IPS-NIHi7 (cell line): ENCODE results near the gene EGR4.
A peak's percentile ranks its signal among the peaks of the same experiment; 100 is the strongest.

Source experiments
- DNase-seq: peaks from one replicate; pipeline ENCODE4 v3.0.0; 2012; ENCODE audit warnings: mixed read lengths; ENCODE audit errors: extremely low spot score

The EGR4 gene

DNA sequence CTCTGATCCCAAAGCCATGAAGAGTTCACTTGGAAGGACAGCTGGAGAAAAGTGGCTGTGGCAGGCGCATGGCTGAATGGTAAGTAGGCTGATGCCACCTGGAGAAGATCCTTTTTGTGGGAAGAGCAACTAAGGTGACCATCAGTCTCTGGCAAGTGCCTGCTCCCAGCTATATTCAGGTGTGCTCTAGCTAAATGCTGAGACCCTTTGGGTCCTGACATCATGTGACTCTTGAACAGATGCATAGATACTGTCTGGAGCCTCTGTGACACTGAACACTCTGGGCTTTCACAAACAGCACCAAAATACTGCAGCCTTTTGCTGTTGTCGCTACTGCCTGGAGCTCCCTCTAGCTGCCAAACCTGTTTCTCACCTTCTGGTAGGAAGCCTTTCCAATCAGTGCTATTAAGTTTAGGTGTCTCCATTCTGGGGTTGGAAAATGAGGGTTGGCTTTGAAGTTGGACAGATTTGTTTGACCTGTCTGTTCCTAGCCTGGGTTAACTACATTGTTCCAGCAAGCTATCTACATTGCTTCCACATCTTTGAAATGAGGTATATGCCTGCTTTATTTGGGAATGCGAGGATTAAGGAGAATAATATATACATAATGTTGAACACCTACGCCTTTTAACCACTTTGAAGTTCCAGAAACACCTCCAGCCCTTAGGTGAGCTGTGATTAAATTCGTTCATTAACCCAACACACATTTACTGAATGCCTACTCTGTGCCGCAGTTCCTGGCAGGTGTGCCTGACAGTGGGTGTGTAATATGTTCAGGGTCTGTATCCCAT is 3.1 kb downstream of the EGR4 start:
- DNase-seq = peak; percentile 49

DNA sequence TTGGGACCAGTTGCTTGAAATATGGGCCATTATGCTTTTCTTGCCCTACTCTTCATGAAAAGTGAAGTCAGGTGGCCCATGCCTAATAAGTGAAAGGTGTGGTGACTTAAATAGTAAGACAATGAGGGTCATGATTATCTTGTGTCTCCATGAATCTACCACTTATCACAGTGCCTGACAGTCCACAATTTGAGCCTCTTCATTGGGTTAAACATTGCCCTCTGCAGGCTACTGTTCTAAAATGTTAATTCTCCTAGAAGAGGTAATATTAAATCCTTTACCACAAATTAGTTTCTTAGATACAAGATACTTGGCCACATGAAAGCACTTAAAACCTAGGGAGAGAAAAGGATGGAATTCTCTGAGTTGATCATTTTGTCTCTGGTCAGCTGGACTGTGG is 4.0 kb downstream of the EGR4 start:
- no peak for DNase-seq

GRCh38 chr2:73286134-73286655 is 7.2 kb downstream of the EGR4 start:
- DNase-seq = no peak

DNA sequence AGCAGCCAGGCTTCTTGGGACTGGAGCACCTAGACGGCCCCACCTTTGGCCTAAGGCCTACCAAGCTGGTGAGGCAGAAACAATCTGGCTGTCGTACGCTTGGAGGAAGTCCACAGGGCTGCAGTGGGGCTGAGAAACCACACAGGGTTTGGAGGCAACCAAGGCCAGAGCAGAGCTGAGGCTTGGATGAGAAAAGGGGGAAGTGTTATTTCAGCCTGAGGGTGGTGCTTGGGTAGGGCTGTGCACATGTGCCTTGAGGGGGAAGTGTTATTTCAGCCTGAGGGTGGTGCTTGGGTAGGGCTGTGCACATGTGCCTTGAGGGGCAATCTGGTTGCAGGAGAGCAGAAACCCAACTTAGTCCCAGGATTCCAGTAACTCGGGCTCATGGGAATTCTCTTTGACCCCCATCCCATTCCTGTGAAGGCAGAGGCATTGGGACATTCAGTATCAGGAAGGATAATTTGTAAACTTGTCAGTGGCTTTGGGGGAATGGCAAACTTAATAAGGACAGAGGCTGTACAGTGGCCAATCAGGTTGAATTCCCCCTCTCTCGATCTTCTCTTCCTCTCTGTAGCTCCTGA is 8.1 kb downstream of the EGR4 start:
- DNase-seq = no peak

DNA sequence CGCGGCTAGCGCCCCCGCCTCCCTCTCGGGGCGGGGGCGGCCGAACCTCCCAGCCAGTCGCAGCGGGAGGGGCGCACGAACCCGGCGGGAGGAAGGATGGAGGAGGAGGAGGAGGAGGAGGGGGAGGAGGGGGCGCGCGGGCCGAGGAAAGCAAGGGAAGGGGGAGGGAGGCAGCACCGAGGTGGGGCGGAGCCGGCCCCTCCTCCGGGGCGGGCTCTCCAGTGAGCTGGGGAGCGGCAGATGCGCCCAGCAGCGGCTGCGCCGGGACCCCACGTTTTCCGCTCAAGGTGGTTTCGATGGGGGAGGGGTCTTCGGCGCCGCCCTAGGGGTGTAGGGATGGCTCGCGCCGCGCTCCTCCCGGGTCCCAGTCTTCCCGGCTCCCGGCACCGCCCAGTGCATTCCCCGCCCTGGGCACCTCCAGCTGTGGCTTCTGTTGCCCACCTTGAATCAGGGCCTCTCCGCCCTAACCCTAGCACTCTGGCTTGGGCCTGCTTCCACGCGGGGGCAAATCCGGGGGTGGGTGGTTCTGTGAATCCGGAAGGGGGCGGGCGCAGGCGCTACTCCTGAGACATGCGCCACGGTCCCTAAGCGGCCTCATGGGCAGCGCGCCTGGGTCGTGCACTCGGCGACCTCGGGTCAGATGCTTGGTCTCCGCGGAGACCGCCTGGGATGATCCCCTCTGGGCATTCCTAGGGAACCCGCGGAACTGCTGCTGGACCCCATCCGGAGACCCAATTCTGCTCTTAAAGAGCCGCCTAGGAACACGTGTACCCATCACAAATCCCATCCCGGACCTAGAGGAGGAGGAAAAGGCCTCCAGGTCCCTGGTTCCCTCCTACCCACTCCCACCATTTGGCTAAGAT is 8.8 kb downstream of the EGR4 start, which contains the start of gene FBXO41:
Gene FBXO41 (minus strand): TSS at position 183 of the 863 bp plus-strand sequence. CDS start 14,848 bp downstream, outside the sequence.
- DNase-seq = peak; percentile 81

DNA sequence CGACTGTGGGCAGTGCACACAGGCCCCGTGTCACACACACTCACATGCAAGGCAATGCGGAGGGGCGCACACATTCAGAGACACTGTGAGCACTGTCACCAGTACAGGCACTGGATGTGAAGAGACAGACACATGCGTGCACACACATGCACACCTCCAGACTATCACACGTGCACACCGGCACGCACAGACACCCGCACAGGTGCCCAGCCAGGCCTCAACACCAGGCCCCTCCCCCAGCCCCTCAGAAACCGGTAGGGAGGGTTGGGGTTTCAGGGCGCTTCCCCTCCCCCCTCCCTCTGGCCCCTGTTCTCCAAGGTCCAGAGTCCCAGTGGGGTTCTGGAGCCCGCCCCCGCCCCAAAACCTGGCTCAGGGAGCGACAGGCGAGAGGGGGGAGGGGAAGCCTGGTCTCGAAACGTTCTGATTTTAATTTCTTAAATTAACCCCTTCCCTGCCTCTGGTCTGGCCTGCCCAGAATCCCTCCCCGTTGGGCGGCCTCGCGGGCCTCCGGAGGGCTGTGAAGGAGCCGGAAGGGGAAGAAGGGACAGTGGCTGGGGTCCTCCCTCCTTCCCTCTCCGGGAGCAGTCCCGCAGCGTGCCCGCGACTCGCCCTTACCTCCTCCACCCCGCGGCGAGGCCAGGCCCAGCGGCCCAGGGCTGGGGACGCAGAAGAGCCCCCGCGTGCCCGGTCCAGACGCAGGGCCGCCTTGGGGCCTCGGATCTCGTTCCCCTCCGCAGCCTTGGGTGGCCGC is 9.6 kb downstream of the EGR4 start:
- DNase-seq = peak; percentile 23

GRCh38 chr2:73282924-73283544 is 10.3 kb downstream of the EGR4 start:
- no peak for DNase-seq

DNA sequence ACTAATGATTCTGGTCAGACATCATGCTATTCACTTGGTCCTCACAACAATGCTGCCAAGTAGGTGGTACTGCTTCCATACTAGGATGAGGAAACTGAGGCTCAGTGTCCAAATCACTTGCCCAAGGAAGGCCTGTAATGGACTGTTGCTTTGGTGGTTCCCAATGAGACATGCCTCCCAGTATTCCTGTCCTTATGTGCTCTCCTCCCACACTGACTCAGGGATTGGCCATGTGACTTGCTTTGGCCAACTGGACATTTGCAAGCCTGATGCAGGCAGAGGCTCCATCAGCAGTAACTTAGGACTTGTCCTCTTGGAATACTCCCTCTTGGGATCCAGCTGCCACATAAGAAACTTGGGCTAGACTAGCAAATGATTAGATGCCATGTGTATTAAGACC is 12.1 kb downstream of the EGR4 start:
- no peak for DNase-seq

DNA sequence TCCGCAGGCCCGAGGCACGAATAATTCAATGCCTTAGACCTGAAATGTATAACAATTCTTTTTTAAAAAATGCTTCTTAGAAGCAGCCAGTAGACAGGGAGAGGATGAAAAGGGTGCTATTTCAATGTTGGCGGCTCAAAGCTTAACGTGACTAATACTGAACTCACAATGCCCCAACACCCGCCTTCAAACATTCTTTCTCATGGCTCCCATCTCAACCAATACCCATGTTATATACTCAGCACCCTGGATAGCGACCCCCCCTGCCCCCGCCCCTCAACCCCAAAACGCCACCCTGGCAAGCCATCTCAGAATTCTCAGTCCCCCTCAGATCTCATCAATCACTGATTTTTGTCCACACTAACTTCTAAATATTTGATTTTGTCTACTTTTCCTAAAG is 13.5 kb downstream of the EGR4 start:
- DNase-seq = no peak

DNA sequence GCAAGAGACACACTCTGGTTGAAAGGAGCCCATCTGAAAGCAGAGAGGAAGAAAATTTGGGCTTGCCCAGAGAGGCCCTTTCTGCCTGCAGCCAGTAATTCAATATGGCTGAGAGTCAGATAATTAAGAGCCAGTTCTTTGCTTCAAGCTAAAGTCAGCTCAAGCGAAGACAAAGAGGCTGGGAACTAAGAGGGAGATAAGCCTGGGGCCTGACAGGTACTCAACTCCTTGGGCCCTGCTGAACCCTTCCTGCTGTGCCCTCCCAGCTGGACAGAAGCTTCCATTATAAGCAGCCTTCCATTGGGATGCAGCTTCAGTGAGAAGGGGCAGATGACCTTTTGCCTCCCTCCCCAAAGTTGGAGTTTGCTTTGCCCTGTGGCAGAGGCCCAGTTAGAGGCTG is 21.1 kb downstream of the EGR4 start:
- DNase-seq = no peak

- no peak for DNase-seq
These were observed 23.5 kb downstream of the EGR4 start for GRCh38 chr2:73269686-73270465.

- DNase-seq = peak; percentile 90
These were observed 24.3 kb downstream of the EGR4 start for GRCh38 chr2:73268830-73269685.

GRCh38 chr2:73268366-73268829 is 24.9 kb downstream of the EGR4 start:
- DNase-seq = no peak

DNA sequence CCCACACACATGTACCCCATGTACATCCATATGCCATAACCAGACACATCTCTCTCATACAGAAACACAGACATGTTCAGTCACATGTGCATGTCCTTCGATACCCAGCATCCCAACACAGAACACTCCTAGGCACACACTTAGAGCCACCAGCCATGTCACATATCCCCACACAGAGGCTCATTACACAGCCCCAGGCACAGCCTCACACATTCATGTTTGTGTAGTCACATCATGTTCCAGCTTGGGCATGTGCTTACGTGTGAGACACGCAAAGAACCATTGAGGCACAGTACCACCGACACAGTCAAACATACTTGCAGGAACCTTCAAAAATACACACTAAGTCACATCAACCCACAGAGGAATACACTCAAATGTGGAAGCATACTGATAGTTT is 26.3 kb downstream of the EGR4 start:
- no peak for DNase-seq

DNA sequence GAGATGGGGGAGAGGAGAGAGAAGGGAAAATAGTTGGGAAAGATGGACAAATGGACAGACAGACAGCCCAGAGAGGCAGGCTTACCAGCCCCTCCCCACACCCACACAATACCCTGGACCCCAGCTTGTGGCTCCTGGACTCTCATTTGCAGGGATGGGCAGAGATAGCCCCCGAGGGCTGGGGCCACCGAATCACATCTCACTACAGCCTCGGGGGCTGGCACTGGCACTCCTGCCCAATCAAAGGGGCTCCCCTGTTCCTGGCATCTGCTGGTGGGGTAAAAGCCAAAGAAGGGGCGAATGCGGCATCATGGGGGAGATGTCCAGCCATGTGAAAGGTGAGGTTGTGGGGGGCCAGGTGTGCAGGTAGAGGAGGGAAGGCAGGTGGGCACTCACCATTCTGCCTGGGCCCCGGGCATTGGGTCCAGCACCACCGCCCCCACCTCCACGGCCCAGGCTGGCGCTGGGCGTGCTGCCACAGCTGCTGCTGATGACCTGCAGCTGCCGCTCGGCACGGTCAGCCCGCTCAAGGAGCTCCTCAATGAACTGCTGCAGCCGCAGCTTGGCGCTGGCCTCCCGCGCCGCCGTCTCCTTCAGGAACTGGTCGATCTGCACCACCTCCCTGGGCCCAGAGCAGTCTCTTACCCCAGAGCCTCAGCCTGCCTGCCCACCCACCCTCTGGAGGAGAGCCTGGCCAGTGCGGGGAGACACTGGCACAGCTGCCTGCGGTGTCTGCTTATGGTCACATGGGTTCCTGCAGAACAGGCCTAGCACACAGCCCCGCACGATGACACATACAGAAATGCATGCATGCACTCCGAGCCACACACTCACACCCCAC is 27.1 kb downstream of the EGR4 start:
- DNase-seq = no peak

DNA sequence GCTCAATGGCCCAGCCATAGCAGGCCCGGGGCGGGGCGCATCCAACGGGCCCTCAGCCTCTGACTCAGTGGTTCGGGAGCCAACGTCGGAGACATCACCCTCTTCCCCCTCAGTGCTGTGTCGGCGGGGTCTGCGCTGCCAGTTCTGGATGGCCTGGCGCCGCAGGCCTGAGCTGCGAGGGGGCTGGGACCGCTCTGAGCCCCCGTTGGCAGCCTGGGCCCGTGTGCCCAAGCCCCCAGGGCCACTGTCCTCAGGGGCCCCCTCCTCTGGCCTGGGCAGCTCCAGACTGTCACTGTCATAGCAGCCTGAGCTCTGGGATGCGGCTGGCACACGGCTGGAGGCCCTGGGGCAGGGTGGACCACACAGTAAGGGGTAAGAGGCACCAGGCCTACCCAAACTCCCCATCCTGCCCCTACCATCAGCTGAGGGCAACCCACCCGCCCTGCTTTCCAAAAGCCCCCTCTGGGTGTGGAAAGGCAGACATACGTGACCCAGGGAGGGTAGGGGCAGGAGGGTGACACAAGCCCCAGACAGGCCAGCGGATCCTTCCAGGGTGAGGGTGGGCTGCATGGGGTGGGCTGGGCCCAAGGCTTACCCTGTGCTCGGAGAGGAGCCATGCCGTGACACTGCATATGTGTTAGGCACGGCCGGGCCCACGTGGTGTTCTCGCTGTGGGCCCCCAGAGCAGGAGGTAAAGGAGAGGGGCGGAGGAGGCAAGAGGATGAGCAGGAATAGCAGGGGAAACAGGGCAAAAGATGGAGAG is 27.9 kb downstream of the EGR4 start:
- DNase-seq = no peak

DNA sequence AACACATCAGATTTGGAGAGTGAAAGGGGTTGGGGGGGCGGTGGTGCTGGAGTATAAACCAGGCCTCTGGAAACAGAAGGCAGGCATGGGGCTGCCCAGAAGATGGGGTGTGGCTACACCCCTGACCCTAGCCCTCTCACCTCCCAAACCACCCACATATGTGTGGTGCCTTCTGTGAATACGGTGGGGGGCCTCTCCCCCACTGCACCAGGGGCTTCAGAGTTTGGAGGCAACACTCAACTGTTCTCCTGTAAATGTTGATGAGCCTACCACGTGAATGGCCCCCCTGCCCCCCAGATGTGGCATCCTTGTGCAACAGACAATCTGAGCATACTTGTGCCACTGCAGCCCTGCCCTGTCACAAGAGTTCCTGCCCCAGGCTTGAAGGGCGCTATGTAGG is 28.6 kb downstream of the EGR4 start:
- DNase-seq = no peak

DNA sequence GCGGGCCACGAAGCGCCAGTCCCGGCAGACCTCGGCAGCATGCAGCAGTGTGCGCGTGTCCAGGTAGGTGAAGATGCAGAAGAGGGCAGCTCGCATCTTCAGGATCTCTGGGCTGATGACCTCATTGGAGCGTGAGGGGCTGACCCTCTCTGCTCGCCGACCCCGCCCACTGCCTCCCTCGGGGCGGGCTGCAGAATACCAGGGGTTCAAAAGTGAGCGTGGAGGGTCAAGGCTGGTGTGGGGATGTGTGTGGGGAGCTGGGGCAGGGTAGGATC is 29.1 kb downstream of the EGR4 start:
- no peak for DNase-seq
